ENCODE results near the gene FBXW10.
"Not testable (repeated sequence)": the region's sequence is repeated elsewhere in the genome, so short reads cannot be mapped to it uniquely, and the experiment has no call there.

DNA sequence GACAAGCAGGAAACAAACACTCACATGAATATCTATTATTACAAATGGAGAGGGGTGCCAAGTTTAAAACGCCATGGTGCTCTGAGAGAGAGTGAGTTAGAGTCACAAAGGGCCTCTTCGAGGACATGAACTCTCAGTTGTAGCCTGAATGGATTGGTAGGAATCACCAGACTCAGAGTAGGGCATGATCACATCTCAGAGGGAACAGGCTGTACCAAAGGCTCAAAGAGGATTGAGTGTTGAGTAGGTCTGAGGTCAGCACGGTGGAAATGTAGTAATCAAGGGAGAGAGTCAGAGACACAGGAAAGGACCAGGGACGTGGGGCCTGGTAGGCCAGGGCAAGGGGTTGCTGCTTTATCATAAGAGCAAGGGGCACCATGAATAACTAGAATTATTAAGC is 10.5 kb upstream of the FBXW10 start:
- TF ChIP-seq CTCF (conservative IDR thresholded peaks at IDR 0.05 in 1 of 2, IDR thresholded peaks at IDR 0.05 in 1 of 2; ENCODE audit: low read depth in 1 of 2, low read length in 2 of 2); EZH2 (IDR thresholded peaks at IDR 0.05; ENCODE audit: low read length, missing control alignments): not testable (repeated sequence)

Data from fibroblast of lung (primary cell).